Lower lobe of right lung (tissue), 2 donors: ENCODE data around the gene PPIE. TPM values are rescaled to one million over a fixed set of nuclear protein-coding genes. Genes with fewer than 3 reads are reported as not detected.

Experiments
- ATAC-seq, 2 donors: fragments of 200-7000 bp; cut with Tn5 transposase; one replicate each; pipeline ENCODE4 v1.9.1; 2020 to 2022; ENCODE audit warnings: mild to moderate bottlenecking in 2 of 2, moderate library complexity in 2 of 2
- DNase-seq: peaks from one replicate; pipeline ENCODE4 v3.0.0-alpha.2; 2020
- H3K27ac ChIP-seq: fragments of 200-600 bp; one replicate; pipeline ENCODE4 v1.8.0; 2022
- H3K27me3 ChIP-seq: fragments of 200-600 bp; one replicate; pipeline ENCODE4 v1.8.0; 2022; ENCODE audit warnings: low read depth
- H3K36me3 ChIP-seq: fragments of 200-600 bp; one replicate; pipeline ENCODE4 v1.8.0; 2022; ENCODE audit warnings: mild to moderate bottlenecking
- H3K4me1 ChIP-seq: fragments of 200-600 bp; one replicate; pipeline ENCODE4 v1.8.0; 2022
- H3K4me3 ChIP-seq: fragments of 200-600 bp; one replicate; pipeline ENCODE4 v1.8.0; 2022; ENCODE audit warnings: mild to moderate bottlenecking
- H3K9me3 ChIP-seq: fragments of 200-600 bp; one replicate; pipeline ENCODE4 v1.8.0; 2022
- CTCF ChIP-seq: fragments of 200-600 bp; IDR thresholded peaks from one replicate; pipeline ENCODE4 v1.8.0; 2022; ENCODE audit warnings: antibody characterized with exemption, mild to moderate bottlenecking
- intact Hi-C: fragments of 100-400 bp; cut with DNase I; formaldehyde crosslinking; loops from one replicate; pipeline ENCODE4 v1.11.0; 2022
- total RNA-seq: library from RNA; stranded (reverse); fragmentation: NEBNext Ultra II Directional; extraction: Animal tissue kit (Norgen Biotek cat#: 25700); gene quantifications from one replicate; pipeline ENCODE4 v1.2.1, GENCODE V29; 2021
- donor health status: DM: no; HTN: yes; CAD: no; lungs with severe emphysema.

PPIE gene
- total RNA-seq, 1 donor from 2014 or later, result 34.6 TPM

- DNase-seq, result no peak
- no peak overlapping the region for H3K4me3 ChIP-seq
- TF ChIP-seq CTCF, result no peak
- no peaks in the 10 kb centered on the region for H3K9me3 ChIP-seq
- H3K27me3 ChIP-seq, result no peaks in the 10 kb centered on the region
- H3K36me3 ChIP-seq, result no peaks in the 10 kb centered on the region
- ATAC-seq, result no peak
- intact Hi-C loops, result no loop called here
- H3K4me1 ChIP-seq, result peaks cover 6% of the 10 kb centered on the region
- H3K27ac ChIP-seq, result no peak overlapping the region
Measured at GRCh38 chr1:39698568-39698967, 40.1 kb upstream of the PPIE start.

GRCh38 chr1:39699419-39699818, 39.3 kb upstream of the PPIE start:
- no peaks in the 10 kb centered on the region for H3K9me3 ChIP-seq
- DNase-seq (no peak), ATAC-seq (no peak)
- peaks cover 6% of the 10 kb centered on the region for H3K4me1 ChIP-seq
- no peak overlapping the region for H3K4me3 ChIP-seq
- H3K36me3 ChIP-seq, result no peaks in the 10 kb centered on the region
- TF ChIP-seq CTCF, result no peak
- H3K27ac ChIP-seq, result no peak overlapping the region
- H3K27me3 ChIP-seq, result no peaks in the 10 kb centered on the region
- intact Hi-C loops, result no loop called here

- peaks cover 6% of the 10 kb centered on the region for H3K4me1 ChIP-seq
- H3K27ac ChIP-seq, result no peak overlapping the region
- no peak overlapping the region for H3K4me3 ChIP-seq
- intact Hi-C loops, result no loop called here
- no peak for DNase-seq
- H3K9me3 ChIP-seq, result no peaks in the 10 kb centered on the region
- no peaks in the 10 kb centered on the region for H3K36me3 ChIP-seq
- no peaks in the 10 kb centered on the region for H3K27me3 ChIP-seq
- ATAC-seq, result no peak
- no peak for TF ChIP-seq CTCF
Measured at GRCh38 chr1:39700348-39700747, 38.3 kb upstream of the PPIE start.

GRCh38 chr1:39701049-39701439, 37.6 kb upstream of the PPIE start:
- no peaks in the 10 kb centered on the region for H3K36me3 ChIP-seq
- no peak overlapping the region for H3K27ac ChIP-seq
- H3K9me3 ChIP-seq, result no peaks in the 10 kb centered on the region
- TF ChIP-seq CTCF, result no peak
- no peaks in the 10 kb centered on the region for H3K27me3 ChIP-seq
- intact Hi-C loops, result no loop called here
- H3K4me3 ChIP-seq, result peak overlapping the region; percentile 8
- DNase-seq (no peak), ATAC-seq (peak; percentile 74 to 75)
- H3K4me1 ChIP-seq, result peaks cover 6% of the 10 kb centered on the region

GRCh38 chr1:39704757-39705156, 33.9 kb upstream of the PPIE start:
- Histone ChIP-seq H3K4me3 (no peak overlapping the region), H3K4me1 (peaks cover 6% of the 10 kb centered on the region), H3K27me3 (no peaks in the 10 kb centered on the region), H3K36me3 (no peaks in the 10 kb centered on the region), H3K9me3 (no peaks in the 10 kb centered on the region), H3K27ac (no peak overlapping the region)
- no peak for DNase-seq
- TF ChIP-seq CTCF, result no peak
- intact Hi-C loops, result no loop called here
- ATAC-seq, result no peak

- intact Hi-C loops, result no loop called here
- no peaks in the 10 kb centered on the region for H3K36me3 ChIP-seq
- H3K27ac ChIP-seq, result no peak overlapping the region
- DNase-seq (no peak), ATAC-seq (no peak)
- no peak for TF ChIP-seq CTCF
- H3K4me3 ChIP-seq, result no peak overlapping the region
- H3K27me3 ChIP-seq, result no peaks in the 10 kb centered on the region
- H3K9me3 ChIP-seq, result no peaks in the 10 kb centered on the region
- H3K4me1 ChIP-seq, result no peaks in the 10 kb centered on the region
Measured at GRCh38 chr1:39707506-39707905, 31.2 kb upstream of the PPIE start.
